ENCODE results near the gene AFAP1.
A peak's percentile ranks its signal among the peaks of the same experiment; 100 is the strongest.

The AFAP1 gene

DNA sequence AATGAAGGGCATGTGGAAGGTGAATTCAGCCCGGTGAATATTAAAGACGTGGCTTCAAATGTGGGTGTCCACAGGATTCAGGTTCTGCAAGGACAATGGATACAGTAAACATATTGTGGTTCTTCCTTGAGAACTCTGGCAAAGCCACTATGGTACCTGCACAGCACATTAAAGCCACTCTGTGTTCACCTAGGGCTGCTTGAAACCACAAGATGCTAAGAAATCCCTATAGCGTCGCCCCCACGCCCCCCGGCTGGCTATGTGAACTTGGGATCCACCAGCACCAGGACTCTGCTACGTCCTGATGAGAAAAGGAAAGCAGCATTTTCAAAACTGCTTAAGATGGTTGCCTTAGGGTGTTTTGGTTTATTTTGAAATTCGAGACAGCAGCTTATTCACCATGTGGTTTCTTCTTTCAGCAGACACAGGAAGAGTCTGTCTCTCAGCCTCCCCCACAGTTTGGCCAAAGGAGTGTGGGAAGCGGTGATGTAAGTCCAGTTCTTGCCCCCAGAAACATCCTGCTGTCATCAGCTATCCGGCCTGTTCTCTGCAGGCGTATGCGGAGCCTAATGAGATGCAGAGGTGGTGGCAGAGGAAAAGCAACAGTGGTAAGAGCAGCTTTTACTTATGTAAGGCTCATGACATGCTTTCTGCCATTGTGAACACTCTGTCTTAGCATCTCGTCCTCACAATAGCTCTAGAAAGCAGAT lies 111.5 kb downstream of the AFAP1 start (continued):
- TF ChIP-seq, protein P1, sequence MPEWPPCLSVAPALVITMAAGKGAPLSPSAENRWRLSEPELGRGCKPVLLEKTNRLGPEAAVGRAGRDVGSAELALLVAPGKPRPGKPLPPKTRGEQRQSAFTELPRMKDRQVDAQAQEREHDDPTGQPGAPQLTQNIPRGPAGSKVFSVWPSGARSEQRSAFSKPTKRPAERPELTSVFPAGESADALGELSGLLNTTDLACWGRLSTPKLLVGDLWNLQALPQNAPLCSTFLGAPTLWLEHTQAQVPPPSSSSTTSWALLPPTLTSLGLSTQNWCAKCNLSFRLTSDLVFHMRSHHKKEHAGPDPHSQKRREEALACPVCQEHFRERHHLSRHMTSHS (tag by site-specific recombination; IDR thresholded peaks at IDR 0.05) = no peak
- TF ChIP-seq, protein P2, sequence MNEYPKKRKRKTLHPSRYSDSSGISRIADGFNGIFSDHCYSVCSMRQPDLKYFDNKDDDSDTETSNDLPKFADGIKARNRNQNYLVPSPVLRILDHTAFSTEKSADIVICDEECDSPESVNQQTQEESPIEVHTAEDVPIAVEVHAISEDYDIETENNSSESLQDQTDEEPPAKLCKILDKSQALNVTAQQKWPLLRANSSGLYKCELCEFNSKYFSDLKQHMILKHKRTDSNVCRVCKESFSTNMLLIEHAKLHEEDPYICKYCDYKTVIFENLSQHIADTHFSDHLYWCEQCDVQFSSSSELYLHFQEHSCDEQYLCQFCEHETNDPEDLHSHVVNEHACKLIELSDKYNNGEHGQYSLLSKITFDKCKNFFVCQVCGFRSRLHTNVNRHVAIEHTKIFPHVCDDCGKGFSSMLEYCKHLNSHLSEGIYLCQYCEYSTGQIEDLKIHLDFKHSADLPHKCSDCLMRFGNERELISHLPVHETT (tag by site-specific recombination; IDR thresholded peaks at IDR 0.05) = no peak
- TF ChIP-seq ZNF37A (tag by site-specific recombination; IDR thresholded peaks at IDR 0.05) (no peak), ZNF23 (tag by site-specific recombination; IDR thresholded peaks at IDR 0.05; ENCODE audit: borderline replicate concordance) (no peak), KLF1 (tag by site-specific recombination; IDR thresholded peaks at IDR 0.05) (no peak), ZNF558 (tag by site-specific recombination; IDR thresholded peaks at IDR 0.05) (0 out of 2 replicates have a peak, but pooled peaks have one; percentile 14), ZNF626 (tag by site-specific recombination; IDR thresholded peaks at IDR 0.05) (no peak), FEZF1 (tag by site-specific recombination; IDR thresholded peaks at IDR 0.05) (0 out of 2 replicates have a peak, but pooled peaks have one; percentile 23), ZNF10 (tag by site-specific recombination; IDR thresholded peaks at IDR 0.05) (no peak), ZNF629 (tag by site-specific recombination; IDR thresholded peaks at IDR 0.05) (peak; percentile 37; the same call in 1 of the 2 replicates), ZNF366 (tag by site-specific recombination; conservative IDR thresholded peaks at IDR 0.05) (0 out of 2 replicates have a peak, but pooled peaks have one; percentile 39), TRIM28 (IDR thresholded peaks at IDR 0.05; ENCODE audit: borderline replicate concordance, low read length) (peak; percentile 91), ZFP41 (tag by site-specific recombination; IDR thresholded peaks at IDR 0.05; ENCODE audit: borderline replicate concordance) (no peak), GLIS2 (tag by site-specific recombination; IDR thresholded peaks at IDR 0.05) (peak; percentile 35; the same call in 1 of the 2 replicates), PRDM1 (tag by site-specific recombination; IDR thresholded peaks at IDR 0.05) (no peak), ZNF843 (tag by site-specific recombination; IDR thresholded peaks at IDR 0.05) (peak; percentile 66), ZNF202 (tag by site-specific recombination; IDR thresholded peaks at IDR 0.05; ENCODE audit: borderline replicate concordance) (no peak), IKZF3 (tag by site-specific recombination; IDR thresholded peaks at IDR 0.05) (0 out of 2 replicates have a peak, but pooled peaks have one; percentile 28), ZNF175 (tag by site-specific recombination; IDR thresholded peaks at IDR 0.05) (no peak), ZNF311 (tag by site-specific recombination; IDR thresholded peaks at IDR 0.05; ENCODE audit: borderline replicate concordance) (no peak)
- TF ChIP-seq, protein P3, sequence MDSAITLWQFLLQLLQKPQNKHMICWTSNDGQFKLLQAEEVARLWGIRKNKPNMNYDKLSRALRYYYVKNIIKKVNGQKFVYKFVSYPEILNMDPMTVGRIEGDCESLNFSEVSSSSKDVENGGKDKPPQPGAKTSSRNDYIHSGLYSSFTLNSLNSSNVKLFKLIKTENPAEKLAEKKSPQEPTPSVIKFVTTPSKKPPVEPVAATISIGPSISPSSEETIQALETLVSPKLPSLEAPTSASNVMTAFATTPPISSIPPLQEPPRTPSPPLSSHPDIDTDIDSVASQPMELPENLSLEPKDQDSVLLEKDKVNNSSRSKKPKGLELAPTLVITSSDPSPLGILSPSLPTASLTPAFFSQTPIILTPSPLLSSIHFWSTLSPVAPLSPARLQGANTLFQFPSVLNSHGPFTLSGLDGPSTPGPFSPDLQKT (IDR thresholded peaks at IDR 0.05; ENCODE audit: borderline replicate concordance, low read depth, low read length) = no peak
- TF ChIP-seq, protein P4, sequence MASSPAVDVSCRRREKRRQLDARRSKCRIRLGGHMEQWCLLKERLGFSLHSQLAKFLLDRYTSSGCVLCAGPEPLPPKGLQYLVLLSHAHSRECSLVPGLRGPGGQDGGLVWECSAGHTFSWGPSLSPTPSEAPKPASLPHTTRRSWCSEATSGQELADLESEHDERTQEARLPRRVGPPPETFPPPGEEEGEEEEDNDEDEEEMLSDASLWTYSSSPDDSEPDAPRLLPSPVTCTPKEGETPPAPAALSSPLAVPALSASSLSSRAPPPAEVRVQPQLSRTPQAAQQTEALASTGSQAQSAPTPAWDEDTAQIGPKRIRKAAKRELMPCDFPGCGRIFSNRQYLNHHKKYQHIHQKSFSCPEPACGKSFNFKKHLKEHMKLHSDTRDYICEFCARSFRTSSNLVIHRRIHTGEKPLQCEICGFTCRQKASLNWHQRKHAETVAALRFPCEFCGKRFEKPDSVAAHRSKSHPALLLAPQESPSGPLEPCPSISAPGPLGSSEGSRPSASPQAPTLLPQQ (tag by site-specific recombination; IDR thresholded peaks at IDR 0.05) = 0 out of 2 replicates have a peak, but pooled peaks have one; percentile 13
- TF ChIP-seq, protein P5, sequence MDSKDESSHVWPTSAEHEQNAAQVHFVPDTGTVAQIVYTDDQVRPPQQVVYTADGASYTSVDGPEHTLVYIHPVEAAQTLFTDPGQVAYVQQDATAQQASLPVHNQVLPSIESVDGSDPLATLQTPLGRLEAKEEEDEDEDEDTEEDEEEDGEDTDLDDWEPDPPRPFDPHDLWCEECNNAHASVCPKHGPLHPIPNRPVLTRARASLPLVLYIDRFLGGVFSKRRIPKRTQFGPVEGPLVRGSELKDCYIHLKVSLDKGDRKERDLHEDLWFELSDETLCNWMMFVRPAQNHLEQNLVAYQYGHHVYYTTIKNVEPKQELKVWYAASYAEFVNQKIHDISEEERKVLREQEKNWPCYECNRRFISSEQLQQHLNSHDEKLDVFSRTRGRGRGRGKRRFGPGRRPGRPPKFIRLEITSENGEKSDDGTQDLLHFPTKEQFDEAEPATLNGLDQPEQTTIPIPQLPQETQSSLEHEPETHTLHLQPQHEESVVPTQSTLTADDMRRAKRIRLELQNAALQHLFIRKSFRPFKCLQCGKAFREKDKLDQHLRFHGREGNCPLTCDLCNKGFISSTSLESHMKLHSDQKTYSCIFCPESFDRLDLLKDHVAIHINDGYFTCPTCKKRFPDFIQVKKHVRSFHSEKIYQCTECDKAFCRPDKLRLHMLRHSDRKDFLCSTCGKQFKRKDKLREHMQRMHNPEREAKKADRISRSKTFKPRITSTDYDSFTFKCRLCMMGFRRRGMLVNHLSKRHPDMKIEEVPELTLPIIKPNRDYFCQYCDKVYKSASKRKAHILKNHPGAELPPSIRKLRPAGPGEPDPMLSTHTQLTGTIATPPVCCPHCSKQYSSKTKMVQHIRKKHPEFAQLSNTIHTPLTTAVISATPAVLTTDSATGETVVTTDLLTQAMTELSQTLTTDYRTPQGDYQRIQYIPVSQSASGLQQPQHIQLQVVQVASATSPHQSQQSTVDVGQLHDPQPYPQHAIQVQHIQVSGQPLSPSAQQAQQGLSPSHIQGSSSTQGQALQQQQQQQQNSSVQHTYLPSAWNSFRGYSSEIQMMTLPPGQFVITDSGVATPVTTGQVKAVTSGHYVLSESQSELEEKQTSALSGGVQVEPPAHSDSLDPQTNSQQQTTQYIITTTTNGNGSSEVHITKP (tag by site-specific recombination; IDR thresholded peaks at IDR 0.05) = peak; percentile 7
- TF ChIP-seq, protein P6, sequence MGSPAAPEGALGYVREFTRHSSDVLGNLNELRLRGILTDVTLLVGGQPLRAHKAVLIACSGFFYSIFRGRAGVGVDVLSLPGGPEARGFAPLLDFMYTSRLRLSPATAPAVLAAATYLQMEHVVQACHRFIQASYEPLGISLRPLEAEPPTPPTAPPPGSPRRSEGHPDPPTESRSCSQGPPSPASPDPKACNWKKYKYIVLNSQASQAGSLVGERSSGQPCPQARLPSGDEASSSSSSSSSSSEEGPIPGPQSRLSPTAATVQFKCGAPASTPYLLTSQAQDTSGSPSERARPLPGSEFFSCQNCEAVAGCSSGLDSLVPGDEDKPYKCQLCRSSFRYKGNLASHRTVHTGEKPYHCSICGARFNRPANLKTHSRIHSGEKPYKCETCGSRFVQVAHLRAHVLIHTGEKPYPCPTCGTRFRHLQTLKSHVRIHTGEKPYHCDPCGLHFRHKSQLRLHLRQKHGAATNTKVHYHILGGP (tag by site-specific recombination; IDR thresholded peaks at IDR 0.05) = no peak
- TF ChIP-seq, protein P7, sequence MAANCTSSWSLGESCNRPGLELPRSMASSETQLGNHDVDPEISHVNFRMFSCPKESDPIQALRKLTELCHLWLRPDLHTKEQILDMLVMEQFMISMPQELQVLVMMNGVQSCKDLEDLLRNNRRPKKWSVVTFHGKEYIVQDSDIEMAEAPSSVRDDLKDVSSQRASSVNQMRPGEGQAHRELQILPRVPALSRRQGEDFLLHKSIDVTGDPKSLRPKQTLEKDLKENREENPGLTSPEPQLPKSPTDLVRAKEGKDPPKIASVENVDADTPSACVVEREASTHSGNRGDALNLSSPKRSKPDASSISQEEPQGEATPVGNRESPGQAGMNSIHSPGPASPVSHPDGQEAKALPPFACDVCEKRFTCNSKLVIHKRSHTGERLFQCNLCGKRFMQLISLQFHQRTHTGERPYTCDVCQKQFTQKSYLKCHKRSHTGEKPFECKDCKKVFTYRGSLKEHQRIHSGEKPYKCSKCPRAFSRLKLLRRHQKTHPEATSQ (tag by site-specific recombination; IDR thresholded peaks at IDR 0.05) = no peak
